ENCODE measurements around the gene HNRNPLL.
A peak's percentile ranks its signal among the peaks of the same experiment; 100 is the strongest.
"Not testable (repeated sequence)": the region's sequence is repeated elsewhere in the genome, so short reads cannot be mapped to it uniquely, and the experiment has no call there.

The HNRNPLL gene

GRCh38 chr2:38549851-38550250 lies 52.9 kb downstream of the HNRNPLL start:
- no peak for DNase-seq

GRCh38 chr2:38549071-38549704 lies 53.5 kb downstream of the HNRNPLL start:
- DNase-seq: no peak

GRCh38 chr2:38547791-38548190 lies 54.9 kb downstream of the HNRNPLL start:
- no peak for DNase-seq

GRCh38 chr2:38546585-38546984 lies 56.1 kb downstream of the HNRNPLL start:
- no peak for DNase-seq

- no peak for DNase-seq
Measured at GRCh38 chr2:38546064-38546463, 56.7 kb downstream of the HNRNPLL start.

- DNase-seq: not testable (repeated sequence)
Measured at GRCh38 chr2:38542248-38542631, 60.5 kb downstream of the HNRNPLL start.

- no peak for DNase-seq
Measured at GRCh38 chr2:38540580-38541286, 62.0 kb downstream of the HNRNPLL start.

GRCh38 chr2:38539086-38539485 lies 63.6 kb downstream of the HNRNPLL start:
- no peak for DNase-seq

- DNase-seq: no peak
Measured at GRCh38 chr2:38537937-38538525, 64.7 kb downstream of the HNRNPLL start.

GRCh38 chr2:38537296-38537695 lies 65.4 kb downstream of the HNRNPLL start:
- DNase-seq: not testable (repeated sequence)

- DNase-seq: peak; percentile 69
Measured at GRCh38 chr2:38535744-38536506, 66.8 kb downstream of the HNRNPLL start.

GRCh38 chr2:38535404-38535743 lies 67.4 kb downstream of the HNRNPLL start:
- no peak for DNase-seq

GRCh38 chr2:38534746-38535403 lies 67.9 kb downstream of the HNRNPLL start:
- DNase-seq: no peak

GRCh38 chr2:38533757-38534545 lies 68.8 kb downstream of the HNRNPLL start:
- DNase-seq: no peak

- no peak for DNase-seq
Measured at GRCh38 chr2:38533180-38533579, 69.5 kb downstream of the HNRNPLL start.

- no peak for DNase-seq
Measured at GRCh38 chr2:38532366-38532765, 70.4 kb downstream of the HNRNPLL start.

- no peak for DNase-seq
Measured at GRCh38 chr2:38529208-38529607, 73.5 kb downstream of the HNRNPLL start.

GRCh38 chr2:38528534-38528933 lies 74.2 kb downstream of the HNRNPLL start:
- DNase-seq: no peak

- peak; percentile 25 for DNase-seq
Measured at GRCh38 chr2:38528008-38528442, 74.7 kb downstream of the HNRNPLL start.

- DNase-seq: no peak
Measured at GRCh38 chr2:38527338-38528007, 75.3 kb downstream of the HNRNPLL start.

GRCh38 chr2:38526195-38526594 lies 76.5 kb downstream of the HNRNPLL start:
- DNase-seq: no peak

- no peak for DNase-seq
Measured at GRCh38 chr2:38524580-38524979, 78.1 kb downstream of the HNRNPLL start.

All from NCI-H774 (cell line).